Measurements from ENCODE around the gene MS4A18. TPM values are rescaled to one million over a fixed set of nuclear protein-coding genes. Genes with fewer than 3 reads are reported as not detected.

MS4A18 gene
- total RNA-seq, 1 experiment from 2014 or later: not detected

- intact Hi-C loops (cut with micrococcal nuclease): no loop called here
- Histone ChIP-seq H3K27me3 (ENCODE audit: insufficient read depth, low read length) (peaks cover 25% of the 10 kb centered on the region), H3K4me2 (ENCODE audit: low read length) (no peak overlapping the region), H3K9ac (ENCODE audit: low read length) (no peak overlapping the region), H3K36me3 (ENCODE audit: control insufficient read depth in 1 of 2, insufficient read depth in 2 of 2, low read length in 2 of 2) (no peaks in the 10 kb centered on the region), H3K27ac (ENCODE audit: low read depth, low read length) (no peak overlapping the region), H3K79me2 (ENCODE audit: insufficient read depth, low read length) (no peaks in the 10 kb centered on the region), H3K9me3 (ENCODE audit: control insufficient read depth in 1 of 2, insufficient read depth in 1 of 2, low read depth in 1 of 2, low read length in 2 of 2) (no peaks in the 10 kb centered on the region), H4K20me1 (ENCODE audit: insufficient read depth) (no peaks in the 10 kb centered on the region), H3K9me2 (ENCODE audit: insufficient read depth) (no peaks in the 10 kb centered on the region), H2AFZ (ENCODE audit: low read depth, low read length, poor library complexity, severe bottlenecking) (no peak overlapping the region), H3K4me3 (replicated peaks in 1 of 2; ENCODE audit: low read depth in 1 of 2, low read length in 2 of 2) (no peak overlapping the region), H3K4me1 (ENCODE audit: control insufficient read depth in 1 of 2, insufficient read depth in 2 of 2, low read length in 2 of 2) (no peaks in the 10 kb centered on the region)
- TF ChIP-seq CEBPB (IDR thresholded peaks at IDR 0.05; ENCODE audit: low read depth) (no peak), ELF1 (IDR thresholded peaks at IDR 0.05; ENCODE audit: borderline replicate concordance, low read depth) (no peak), RAD21 (IDR thresholded peaks at IDR 0.05; ENCODE audit: low read depth) (no peak), SP1 (IDR thresholded peaks at IDR 0.05; ENCODE audit: low read depth) (no peak), YY1 (IDR thresholded peaks at IDR 0.05; ENCODE audit: extremely low read depth, insufficient replicate concordance, low read depth, low read length) (no peak), ZFX (IDR thresholded peaks at IDR 0.05) (no peak), EZH2 (IDR thresholded peaks at IDR 0.05) (no peak), JUND (IDR thresholded peaks at IDR 0.05) (no peak), POLR2AphosphoS5 (IDR thresholded peaks at IDR 0.05; ENCODE audit: low read depth, low read length) (no peak), REST (IDR thresholded peaks at IDR 0.05; ENCODE audit: low read depth) (no peak), CBX3 (IDR thresholded peaks at IDR 0.05; ENCODE audit: low read depth) (no peak), FOSL1 (IDR thresholded peaks at IDR 0.05; ENCODE audit: low read depth) (no peak), TCF7L2 (IDR thresholded peaks at IDR 0.05; ENCODE audit: borderline replicate concordance, extremely low read depth, insufficient read depth, insufficient read length) (no peak)
- TF ChIP-seq, protein P1, sequence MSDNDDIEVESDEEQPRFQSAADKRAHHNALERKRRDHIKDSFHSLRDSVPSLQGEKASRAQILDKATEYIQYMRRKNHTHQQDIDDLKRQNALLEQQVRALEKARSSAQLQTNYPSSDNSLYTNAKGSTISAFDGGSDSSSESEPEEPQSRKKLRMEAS (IDR thresholded peaks at IDR 0.05): no peak
- ChIA-PET RAD21 (ENCODE audit: low non-redundant PET in 1 of 2, low total read pairs in 2 of 2, uncharacterized antibody in 2 of 2, unreplicated experiment in 2 of 2) (no interaction called here), CTCF (no interaction called here), POLR2A (no interaction called here)
- DNase-seq (ENCODE audit: low read depth, low spot score) (no peak), ATAC-seq (no peak)
- BruUV-seq (replicated peaks): no TSS peak
Measured at GRCh38 chr11:60731586-60731985, 7.1 kb downstream of the MS4A18 start.

Data from HCT116 (cell line).